ENCODE measurements around the gene THTPA.

THTPA gene

DNA sequence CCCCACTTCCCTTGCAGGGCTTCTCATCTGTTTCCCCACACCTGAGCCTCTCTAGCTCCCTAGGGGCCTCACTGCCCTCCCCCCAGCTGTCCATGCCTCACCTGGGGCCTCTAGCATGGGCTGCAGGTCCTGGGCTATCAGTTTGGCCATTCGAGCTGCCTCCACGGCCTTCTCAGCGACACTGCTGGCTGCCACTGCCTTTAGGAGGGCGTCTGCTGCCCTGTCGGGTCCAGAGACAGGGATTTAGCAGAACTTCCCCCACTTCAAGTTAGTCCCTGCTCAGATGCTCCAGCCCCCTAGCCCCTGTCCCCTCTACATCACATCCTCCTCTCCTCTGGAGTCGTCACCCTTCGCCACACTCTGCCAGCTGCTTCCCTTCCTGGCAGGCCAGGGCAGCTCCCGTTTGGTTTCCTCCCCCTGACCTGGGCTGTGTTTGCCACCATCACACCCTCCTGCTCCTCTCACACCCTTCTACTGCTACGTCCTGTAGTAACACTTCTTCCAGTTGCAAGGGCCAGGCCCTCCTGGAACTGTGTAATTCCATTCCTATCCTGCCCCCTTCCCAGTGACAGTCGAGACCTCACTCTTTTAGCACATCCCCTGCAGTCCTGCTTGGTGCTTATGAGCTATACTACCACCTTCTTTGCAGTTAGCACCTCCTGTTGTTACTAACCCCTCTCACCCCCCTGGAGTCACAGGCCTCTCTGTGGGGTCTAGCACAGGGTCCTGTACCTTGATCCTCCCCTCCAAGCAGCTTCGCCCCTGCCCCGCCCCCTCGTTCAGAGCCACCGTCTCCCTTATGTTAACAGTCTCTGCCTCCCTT, 15.8 kb downstream of the THTPA start:
- TF ChIP-seq GATA3 (IDR thresholded peaks at IDR 0.05; ENCODE audit: low read depth, low read length) (no peak), GATA2 (IDR thresholded peaks at IDR 0.05; ENCODE audit: low read depth, low read length) (no peak)

DNA sequence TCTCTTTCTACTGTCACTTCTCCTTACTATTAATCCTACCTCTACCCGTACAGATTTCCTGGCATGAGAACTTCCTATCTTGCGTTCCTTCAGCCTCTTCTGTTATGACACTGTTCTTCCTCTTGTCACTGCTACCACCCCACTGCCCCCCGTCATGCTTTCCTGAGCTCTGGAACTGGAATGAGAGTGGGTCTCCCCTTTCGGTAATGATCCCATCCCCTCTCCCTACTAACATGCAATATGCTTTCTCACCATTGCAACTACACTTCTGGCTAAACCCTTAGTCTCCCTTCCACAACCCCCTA, 16.4 kb downstream of the THTPA start:
- TF ChIP-seq GATA2 (IDR thresholded peaks at IDR 0.05; ENCODE audit: low read depth, low read length) = no peak

DNA sequence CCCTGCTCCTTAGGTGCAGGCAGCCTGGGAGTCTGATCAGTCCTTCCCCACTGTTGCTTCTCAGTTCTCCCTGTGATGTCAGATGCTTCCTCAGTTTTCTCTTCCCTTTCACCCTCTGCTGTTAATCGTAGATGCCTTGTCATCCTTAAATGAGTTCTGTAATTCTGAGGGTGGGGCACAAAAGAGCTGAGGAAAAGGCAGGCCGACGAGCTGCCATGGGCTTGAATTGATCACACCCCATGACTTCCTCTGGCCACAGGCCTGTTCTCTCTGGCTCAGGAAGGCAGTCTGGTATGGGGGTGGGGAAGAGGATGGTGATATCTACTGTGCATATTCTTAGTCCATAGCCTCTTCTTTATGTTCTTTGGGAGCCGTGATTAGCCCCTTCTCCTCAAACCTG, 16.8 kb downstream of the THTPA start:
- TF ChIP-seq GATA2 (IDR thresholded peaks at IDR 0.05; ENCODE audit: low read depth, low read length) (no peak), GATA3 (IDR thresholded peaks at IDR 0.05; ENCODE audit: low read depth, low read length) (no peak)

DNA sequence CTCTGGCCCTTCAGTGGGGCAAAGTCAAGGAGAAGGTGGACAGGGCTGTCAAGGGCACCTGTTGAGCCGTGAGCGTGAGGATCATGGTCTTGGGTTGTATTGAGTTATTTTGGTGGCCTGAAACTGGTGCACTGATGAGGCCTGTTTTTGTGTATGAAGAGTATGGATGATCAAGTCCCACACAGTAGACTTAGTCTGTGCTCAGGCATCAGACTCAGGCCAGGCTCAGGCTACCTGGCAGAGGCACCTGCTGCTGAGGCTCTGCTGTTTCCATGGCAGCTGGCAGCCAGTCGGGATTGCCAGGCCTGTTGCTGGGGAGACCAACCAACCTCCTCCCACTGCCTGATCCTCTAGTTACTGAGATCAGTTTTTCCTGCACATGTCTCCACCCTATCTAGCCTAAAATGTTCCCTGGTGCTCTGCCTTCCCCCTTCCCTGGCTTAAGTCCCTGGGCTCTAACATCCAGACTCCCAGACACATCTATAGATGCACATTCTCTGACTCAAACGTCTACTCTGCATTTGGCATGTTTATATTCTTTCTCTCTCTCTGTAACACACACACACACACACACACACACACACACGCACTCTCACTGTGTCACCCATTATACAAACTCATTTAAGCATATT, 17.4 kb downstream of the THTPA start:
- no peak for TF ChIP-seq GATA3 (IDR thresholded peaks at IDR 0.05; ENCODE audit: low read depth, low read length)
- TF ChIP-seq GATA2 (IDR thresholded peaks at IDR 0.05; ENCODE audit: low read depth, low read length) = no peak

DNA sequence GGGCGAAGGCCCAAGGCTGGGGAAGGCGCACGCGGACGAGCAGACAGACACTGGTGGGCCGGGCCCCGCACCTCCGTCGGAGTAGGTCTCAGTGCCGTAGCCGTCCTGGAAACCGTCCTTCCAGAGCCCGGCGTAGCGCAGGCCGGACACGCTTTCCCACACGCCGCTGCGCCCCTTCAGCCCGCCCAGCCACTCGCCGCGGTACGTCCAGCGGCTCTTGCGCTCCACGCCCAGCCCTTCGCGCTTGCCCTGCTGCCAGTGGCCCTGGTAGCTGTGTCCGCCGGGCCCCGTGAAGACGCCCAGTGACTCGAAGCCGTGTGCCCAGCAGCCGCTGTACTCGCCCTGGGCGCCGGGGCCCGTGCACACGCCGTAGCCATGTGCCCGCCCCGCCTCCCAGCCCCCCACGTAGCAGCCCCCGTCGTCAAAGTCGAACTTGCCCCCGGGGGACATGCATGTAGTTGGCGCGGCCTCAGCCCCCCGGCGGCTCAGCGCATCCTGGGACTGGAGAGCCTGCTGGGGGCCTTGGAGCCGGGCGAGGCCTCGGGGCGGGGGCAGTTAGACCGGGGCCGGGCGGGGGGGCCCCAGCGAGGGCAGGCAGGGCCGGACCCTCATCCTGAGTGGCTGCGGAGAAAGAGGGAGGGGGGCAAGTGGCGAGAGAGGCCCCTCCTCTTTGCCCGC, 21.1 kb downstream of the THTPA start:
- TF ChIP-seq GATA3 (IDR thresholded peaks at IDR 0.05; ENCODE audit: low read depth, low read length) (no peak), GATA2 (IDR thresholded peaks at IDR 0.05; ENCODE audit: low read depth, low read length) (no peak)

DNA sequence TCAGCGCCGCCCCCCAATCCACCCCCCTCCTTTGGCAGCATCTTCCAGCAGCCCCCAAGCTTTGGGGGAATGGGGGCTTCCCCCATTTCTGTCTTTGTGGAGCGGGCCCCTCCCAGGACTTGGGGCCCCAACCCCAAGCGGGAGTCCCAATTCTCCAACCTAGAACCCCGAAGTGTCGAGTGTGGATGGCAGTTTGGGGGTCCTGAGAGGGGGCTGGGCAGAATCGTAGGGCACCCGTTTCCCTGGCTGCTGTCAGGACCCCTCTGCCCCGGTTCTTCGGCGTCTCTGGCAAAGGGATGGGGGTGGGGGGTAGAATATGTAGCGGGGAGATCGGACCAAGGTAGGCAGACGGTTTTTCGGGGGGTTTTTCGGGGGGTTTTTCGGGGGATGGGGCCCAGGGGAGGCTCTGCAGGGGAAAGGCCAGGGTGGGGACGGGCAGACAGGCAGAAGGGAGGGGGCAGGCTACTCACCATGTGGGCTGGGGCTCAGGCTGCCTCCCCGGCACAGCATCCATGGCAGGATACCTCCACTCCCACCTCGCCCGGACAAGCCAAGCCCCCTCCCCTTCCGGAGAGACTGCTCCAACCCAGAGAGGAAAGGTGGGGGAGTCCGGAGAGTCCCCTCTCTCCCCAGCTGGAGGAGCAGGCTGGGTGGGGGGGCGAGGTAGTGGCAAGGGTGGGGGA, 21.8 kb downstream of the THTPA start:
- TF ChIP-seq GATA2 (IDR thresholded peaks at IDR 0.05; ENCODE audit: low read depth, low read length) (no peak), GATA3 (IDR thresholded peaks at IDR 0.05; ENCODE audit: low read depth, low read length) (no peak)

DNA sequence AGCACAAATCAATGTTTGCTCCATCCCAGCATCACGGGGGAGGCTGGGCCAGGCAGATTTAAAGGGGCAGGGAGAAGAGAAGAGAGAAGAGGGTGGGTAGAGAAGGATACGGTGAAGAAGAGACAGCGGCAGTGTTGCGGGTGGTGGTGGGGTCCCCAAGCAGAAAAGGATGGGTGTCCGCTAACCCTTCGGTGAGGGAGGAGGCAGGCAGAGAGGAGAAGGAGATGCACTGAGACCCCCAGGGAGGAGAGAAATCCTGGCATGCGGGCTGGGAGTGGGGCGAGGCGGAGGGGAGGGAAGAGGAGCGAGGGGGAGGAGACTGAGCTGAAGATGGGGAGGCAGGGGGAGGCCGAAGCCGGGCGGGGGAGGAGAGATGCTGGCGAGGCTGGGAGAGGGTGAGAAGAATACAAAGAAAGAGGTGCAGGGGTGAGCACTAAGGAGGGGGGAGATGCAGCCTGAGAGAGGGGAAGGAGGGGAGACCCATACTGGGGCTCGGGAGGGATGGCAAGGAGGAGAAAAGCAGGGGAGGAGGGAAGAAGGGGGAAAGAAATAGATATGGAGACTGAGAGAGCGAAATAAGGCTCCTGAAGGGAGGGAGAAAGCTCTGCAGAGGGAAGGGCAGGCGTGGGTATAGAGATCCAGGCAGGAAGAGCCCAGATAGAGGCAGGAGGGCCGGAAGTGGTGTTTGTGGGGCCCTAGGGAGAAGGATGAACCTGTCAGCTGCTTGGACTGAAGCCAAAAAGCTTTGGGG, 22.7 kb downstream of the THTPA start, which contains the start of gene JPH4:
TSS of gene JPH4 (minus strand) at position 231 of the 751 bp plus-strand sequence. CDS start 1,337 bp downstream, outside the sequence.
- TF ChIP-seq GATA3 (IDR thresholded peaks at IDR 0.05; ENCODE audit: low read depth, low read length) = no peak
- TF ChIP-seq GATA2 (IDR thresholded peaks at IDR 0.05; ENCODE audit: low read depth, low read length) = no peak

DNA sequence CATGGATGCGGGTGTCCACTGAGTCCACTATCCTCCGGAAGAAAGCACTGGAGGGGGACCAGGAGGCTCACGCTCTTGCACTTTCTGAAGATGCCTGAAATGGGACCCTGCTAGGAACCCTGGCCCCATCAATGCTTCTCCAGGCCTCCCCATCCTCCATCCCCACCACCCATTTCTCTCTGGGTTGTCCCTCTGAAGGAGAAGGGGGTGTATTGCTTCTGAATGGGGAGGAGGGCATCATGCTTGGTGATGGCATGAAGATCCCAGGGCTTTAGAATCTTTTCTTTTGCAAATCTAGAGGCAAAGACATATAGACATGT, 23.2 kb downstream of the THTPA start:
- TF ChIP-seq GATA2 (IDR thresholded peaks at IDR 0.05; ENCODE audit: low read depth, low read length) = no peak
- TF ChIP-seq GATA3 (IDR thresholded peaks at IDR 0.05; ENCODE audit: low read depth, low read length) = no peak

DNA sequence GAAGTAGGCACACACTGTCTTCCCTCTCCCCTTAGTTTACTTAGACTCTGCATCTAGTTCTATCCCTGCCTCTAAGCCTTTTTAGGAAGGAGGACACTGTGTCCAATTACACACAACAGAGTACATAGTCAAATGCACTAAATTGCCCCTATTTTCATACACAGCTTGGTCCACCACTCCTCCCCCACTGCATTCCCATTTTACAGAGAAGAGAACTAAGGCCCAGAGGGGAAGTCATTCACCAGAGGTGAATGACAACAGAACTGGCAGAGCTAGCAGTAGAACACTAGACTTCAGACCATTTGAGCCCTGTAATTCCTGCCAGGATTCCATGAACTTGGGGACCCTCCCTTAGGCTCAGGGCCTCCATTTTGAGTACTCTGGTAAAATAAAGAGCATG, 23.7 kb downstream of the THTPA start:
- TF ChIP-seq GATA2 (IDR thresholded peaks at IDR 0.05; ENCODE audit: low read depth, low read length) (no peak), GATA3 (IDR thresholded peaks at IDR 0.05; ENCODE audit: low read depth, low read length) (no peak)

DNA sequence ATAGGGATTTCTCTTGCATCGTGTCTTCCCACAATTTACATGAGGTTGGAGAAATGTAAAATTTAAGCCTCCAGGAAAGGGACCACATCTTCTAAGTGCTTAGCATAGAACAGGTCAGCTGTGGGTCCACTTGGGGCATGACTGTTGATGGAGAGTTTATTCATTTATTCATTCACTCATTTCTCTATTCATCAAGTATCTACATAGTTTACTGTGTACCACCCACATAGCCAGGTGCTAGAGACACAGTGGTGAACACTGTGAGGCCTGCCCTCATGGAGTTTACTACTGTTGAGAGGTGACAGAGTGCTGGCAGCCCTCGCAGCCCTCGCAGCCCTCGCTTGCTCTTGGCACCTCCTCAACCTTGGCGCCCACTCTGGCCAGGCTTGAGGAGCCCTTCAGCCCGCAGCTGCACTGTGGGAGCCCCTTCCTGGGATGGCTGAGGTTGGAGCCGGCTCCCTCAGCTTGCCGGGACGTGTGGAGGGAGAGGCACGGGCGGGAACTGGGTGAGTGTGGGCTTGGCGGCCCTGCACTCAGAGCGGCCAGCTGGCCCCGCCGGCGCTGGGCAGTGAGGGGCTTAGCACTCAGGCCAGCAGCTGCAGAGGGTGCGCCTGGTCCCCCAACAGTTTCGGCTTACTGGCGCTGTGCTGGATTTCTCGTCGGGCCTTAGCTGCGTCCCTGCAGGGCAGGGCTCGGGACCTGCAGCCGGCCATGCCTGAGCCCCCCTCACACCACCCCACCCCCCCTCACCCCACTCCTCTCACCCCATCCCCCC, 24.3 kb downstream of the THTPA start:
- no peak for TF ChIP-seq GATA2 (IDR thresholded peaks at IDR 0.05; ENCODE audit: low read depth, low read length)
- TF ChIP-seq GATA3 (IDR thresholded peaks at IDR 0.05; ENCODE audit: low read depth, low read length) = no peak

DNA sequence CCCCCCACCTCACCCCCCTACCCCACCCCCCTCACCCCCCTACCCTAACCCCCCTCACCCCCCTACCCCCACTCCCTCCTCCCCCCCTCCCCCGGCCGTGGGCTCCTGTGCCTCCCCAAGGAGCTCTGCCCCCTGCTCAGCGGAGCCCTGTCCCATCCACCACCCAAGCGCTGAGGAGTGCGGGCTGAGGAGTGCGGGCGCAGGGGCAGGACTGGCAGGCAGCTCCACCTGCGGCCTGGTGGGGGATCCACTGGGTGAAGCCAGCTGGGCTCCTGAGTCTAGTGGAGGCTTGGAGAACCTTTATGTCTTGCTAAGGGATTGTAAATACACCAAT, 24.8 kb downstream of the THTPA start:
- no peak for TF ChIP-seq GATA3 (IDR thresholded peaks at IDR 0.05; ENCODE audit: low read depth, low read length)
- TF ChIP-seq GATA2 (IDR thresholded peaks at IDR 0.05; ENCODE audit: low read depth, low read length) = no peak

DNA sequence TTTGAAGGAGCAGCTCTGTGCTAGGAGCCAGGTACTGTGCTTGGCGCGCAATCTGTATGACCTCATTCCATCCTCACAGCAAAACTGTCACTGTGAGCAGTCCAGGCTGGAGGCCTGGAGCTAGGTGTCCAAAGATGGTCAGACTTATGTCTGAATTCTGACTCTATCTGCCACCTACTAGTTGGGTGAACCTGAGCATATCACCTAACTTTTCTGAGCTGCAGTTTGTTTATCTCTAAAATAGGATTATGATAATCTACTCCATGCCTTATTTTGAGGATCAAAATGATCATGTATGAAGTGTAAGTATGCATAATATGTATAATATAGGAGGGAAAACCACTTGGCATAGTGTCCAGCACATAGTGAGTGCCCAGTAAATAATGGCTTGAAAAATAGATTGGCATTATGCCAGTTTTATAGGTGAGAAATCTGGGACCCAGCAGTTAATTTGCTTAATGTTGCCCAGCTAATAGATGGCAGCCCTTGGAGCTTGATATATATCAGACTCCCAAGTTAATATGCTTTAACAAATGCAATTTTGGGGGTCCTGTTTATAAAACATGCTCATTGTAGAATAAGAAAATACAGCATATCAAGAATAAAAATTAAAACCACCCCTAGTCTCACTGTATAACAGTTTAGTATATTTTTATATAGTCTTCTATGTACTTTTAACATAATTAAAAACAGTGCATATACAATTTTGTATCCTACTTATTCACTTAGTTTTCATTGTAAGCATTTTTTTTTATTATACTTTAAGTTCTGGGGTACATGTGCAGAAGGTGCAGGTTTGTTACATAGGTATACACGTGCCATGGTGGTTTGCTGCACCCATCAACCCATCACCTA, 27.1 kb downstream of the THTPA start:
- TF ChIP-seq GATA3 (IDR thresholded peaks at IDR 0.05; ENCODE audit: low read depth, low read length) = no peak
- no peak for TF ChIP-seq GATA2 (IDR thresholded peaks at IDR 0.05; ENCODE audit: low read depth, low read length)
